Liver (tissue), 9 donors: ENCODE data around the gene RAF1. TPM values are rescaled to one million over a fixed set of nuclear protein-coding genes. Genes with fewer than 3 reads are reported as not detected.

Experiments used
- DNase-seq: peaks from one replicate; pipeline ENCODE4 v3.0.0-alpha.2; 2017; ENCODE audit warnings: low spot score
- H3K27ac ChIP-seq, 2 donors: one replicate each; pipeline ENCODE4 v1.7.0; 2013; ENCODE audit warnings: inconsistent platforms in 2 of 2, low read length in 2 of 2, control low read depth in 1 of 2, low read depth in 1 of 2, mild to moderate bottlenecking in 1 of 2
- H3K27me3 ChIP-seq, 4 donors: one replicate each; pipeline versions ENCODE4 v1.6.1 to v1.7.0; 2013; ENCODE audit warnings: low read length in 3 of 4, inconsistent platforms in 1 of 4, mild to moderate bottlenecking in 1 of 4, moderate library complexity in 1 of 4; ENCODE audit not compliant: control insufficient read depth in 4 of 4, insufficient read depth in 4 of 4
- H3K36me3 ChIP-seq, 4 donors: one replicate each; pipeline versions ENCODE4 v1.6.1 to v1.7.0; 2013; ENCODE audit warnings: low read length in 3 of 4, mild to moderate bottlenecking in 3 of 4, low read depth in 1 of 4, moderate library complexity in 1 of 4; ENCODE audit not compliant: control insufficient read depth in 4 of 4, insufficient read depth in 3 of 4
- H3K4me1 ChIP-seq, 4 donors: one replicate each; pipeline versions ENCODE4 v1.6.1 to v1.7.0; 2013; ENCODE audit warnings: low read length in 3 of 4, mild to moderate bottlenecking in 3 of 4, moderate library complexity in 1 of 4; ENCODE audit not compliant: control insufficient read depth in 4 of 4, insufficient read depth in 4 of 4
- H3K4me3 ChIP-seq, 3 donors: one replicate each; pipeline versions ENCODE4 v1.6.1 to v1.7.0; 2013; ENCODE audit warnings: low read length in 3 of 3, control low read depth in 1 of 3, low read depth in 1 of 3, mild to moderate bottlenecking in 1 of 3
- H3K9ac ChIP-seq, 2 donors: one replicate each; pipeline ENCODE4 v1.7.0; 2013; ENCODE audit warnings: low read length in 2 of 2, mild to moderate bottlenecking in 2 of 2, moderate library complexity in 2 of 2, control low read depth in 1 of 2, low read depth in 1 of 2
- H3K9me3 ChIP-seq, 4 donors: one replicate each; pipeline versions ENCODE4 v1.6.1 to v1.7.0; 2013; ENCODE audit warnings: low read length in 3 of 4; ENCODE audit not compliant: control insufficient read depth in 4 of 4
- FOXA1 ChIP-seq: IDR thresholded peaks from 2 replicates; pipeline ENCODE4 v1.6.1; 2016; ENCODE audit warnings: antibody characterized with exemption
- FOXA2 ChIP-seq: IDR thresholded peaks from 2 replicates; pipeline ENCODE4 v1.6.1; 2016; ENCODE audit warnings: antibody characterized with exemption
- GABPA ChIP-seq, 2 donors: IDR thresholded peaks in 1 of 2; conservative IDR thresholded peaks in 1 of 2; 2 replicates each; pipeline ENCODE4 v1.6.1; 2016; ENCODE audit warnings: antibody characterized with exemption in 2 of 2, mild to moderate bottlenecking in 1 of 2, moderate library complexity in 1 of 2
- HNF4A ChIP-seq, 2 donors: conservative IDR thresholded peaks; 2 replicates each; pipeline ENCODE4 v1.6.1; 2016; ENCODE audit warnings: antibody characterized with exemption in 2 of 2, mild to moderate bottlenecking in 2 of 2
- HNF4G ChIP-seq: IDR thresholded peaks from 2 replicates; pipeline ENCODE4 v1.6.1; 2016; ENCODE audit warnings: antibody characterized with exemption
- JUND ChIP-seq, 2 donors: IDR thresholded peaks; 2 replicates each; pipeline ENCODE4 v1.6.1; 2016; ENCODE audit warnings: antibody characterized with exemption in 2 of 2
- NR2F2 ChIP-seq: IDR thresholded peaks from 2 replicates; pipeline ENCODE4 v1.6.1; 2016; ENCODE audit warnings: antibody characterized with exemption
- RAD21 ChIP-seq, 2 donors: IDR thresholded peaks; 2 replicates each; pipeline ENCODE4 v1.6.1; 2016; ENCODE audit warnings: antibody characterized with exemption in 2 of 2, mild to moderate bottlenecking in 2 of 2
- RXRA ChIP-seq, 2 donors: IDR thresholded peaks; 2 replicates each; pipeline ENCODE4 v1.6.1; 2017 to 2018; ENCODE audit warnings: antibody characterized with exemption in 2 of 2, mild to moderate bottlenecking in 1 of 2
- SP1 ChIP-seq: IDR thresholded peaks from 2 replicates; pipeline ENCODE4 v1.6.1; 2018; ENCODE audit warnings: antibody characterized with exemption, mild to moderate bottlenecking
- TAF1 ChIP-seq: conservative IDR thresholded peaks from 2 replicates; pipeline ENCODE4 v1.6.1; 2016; ENCODE audit warnings: antibody characterized with exemption, mild to moderate bottlenecking
- YY1 ChIP-seq: IDR thresholded peaks from 2 replicates; pipeline ENCODE4 v1.6.1; 2016; ENCODE audit warnings: antibody characterized with exemption, mild to moderate bottlenecking
- WGBS: extraction: QIAGEN DNeasy Blood & Tissue Kit; methylation state at CpG from one replicate; pipeline ENCODE4 v1.1.7; 2013; 5-methylcytosine and 5-hydroxymethylcytosine counted together
- polyA plus RNA-seq, 2 donors: library from polyadenylated mRNA; stranded (reverse) in 1 of 2; unstranded in 1 of 2; fragments of 200-250 nt in 1 of 2; fragments of >200 nt in 1 of 2; fragmentation: Nextera tagmentation in 1 of 2; extraction: Ambion mirVana in 1 of 2; gene quantifications; one replicate each; pipeline versions ENCODE4 v1.2.1 to v1.2.3, GENCODE V29; 2013 to 2015
- total RNA-seq, 2 donors: library from RNA; depleted of rRNA; stranded (reverse); fragments of >200 nt; gene quantifications; one replicate each; pipeline ENCODE4 v1.2.3, GENCODE V29; 2014
- TF ChIP-seq, protein P1 (sequence below): IDR thresholded peaks from 2 replicates; pipeline ENCODE4 v1.6.1; 2016; ENCODE audit warnings: antibody characterized with exemption
- TF ChIP-seq, protein P2 (sequence below): IDR thresholded peaks from 2 replicates; pipeline ENCODE4 v1.6.1; 2016; ENCODE audit warnings: antibody characterized with exemption
- TF ChIP-seq, protein P3 (sequence below): IDR thresholded peaks from 2 replicates; pipeline ENCODE4 v1.6.1; 2016; ENCODE audit warnings: antibody characterized with exemption
- TF ChIP-seq, protein P4 (sequence below): IDR thresholded peaks from 2 replicates; pipeline ENCODE4 v1.6.1; 2016; ENCODE audit warnings: antibody characterized with exemption, mild to moderate bottlenecking
- donor health status: healthy.
- donor health status: healthy.
- donor health status: healthy.
- donor health status: healthy.
- donor health status: healthy.

Gene RAF1
- total and polyA plus RNA-seq, 4 donors: 44.3 to 92.3 (median 63.2) TPM

DNA sequence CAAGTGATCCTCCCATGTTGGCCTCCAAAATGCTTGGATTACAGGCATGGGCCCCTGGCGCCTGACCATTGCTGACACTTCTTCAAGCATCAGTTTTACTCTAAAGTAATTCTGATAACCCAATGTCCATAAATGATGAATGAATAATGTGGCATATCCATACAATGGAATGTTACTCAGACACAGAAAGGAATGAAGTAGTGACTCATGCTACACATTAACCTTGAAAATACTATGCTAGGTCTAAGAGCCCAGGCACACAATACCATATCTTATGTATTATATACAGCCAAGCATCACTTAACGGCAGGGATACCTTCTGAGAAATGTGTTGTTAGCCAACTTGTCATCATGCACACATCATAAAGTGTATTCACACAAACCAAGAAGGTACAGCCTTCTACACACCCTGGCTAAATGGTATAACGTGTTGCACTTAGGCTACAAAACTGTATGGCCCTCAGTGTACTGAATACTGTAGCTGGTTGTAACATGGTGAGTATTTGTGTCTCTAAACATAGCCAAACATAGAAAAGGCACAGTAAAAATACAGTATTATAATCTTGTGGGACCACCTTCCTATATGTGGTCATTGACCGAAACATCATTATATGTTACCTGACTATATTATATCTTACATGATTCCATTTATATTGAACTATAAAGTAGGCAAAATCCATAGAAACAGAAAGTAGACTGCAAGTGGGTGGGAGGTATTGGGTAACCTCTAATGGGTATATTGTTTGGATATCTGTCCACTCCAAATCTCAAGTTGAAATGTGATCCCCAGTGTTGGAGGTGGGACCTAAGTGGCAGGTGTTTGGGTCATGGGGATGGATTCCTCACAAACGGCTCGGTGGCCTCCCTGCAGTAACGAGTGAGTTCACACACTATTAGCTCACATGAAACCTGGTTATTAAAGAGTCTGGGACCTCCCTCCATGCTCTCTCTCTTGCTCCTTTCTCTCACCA is 75.6 kb downstream of the RAF1 start:
- Histone ChIP-seq H3K9ac (no peak overlapping the region), H3K9me3 (no peaks in the 10 kb centered on the region)
- no peak for DNase-seq

DNA sequence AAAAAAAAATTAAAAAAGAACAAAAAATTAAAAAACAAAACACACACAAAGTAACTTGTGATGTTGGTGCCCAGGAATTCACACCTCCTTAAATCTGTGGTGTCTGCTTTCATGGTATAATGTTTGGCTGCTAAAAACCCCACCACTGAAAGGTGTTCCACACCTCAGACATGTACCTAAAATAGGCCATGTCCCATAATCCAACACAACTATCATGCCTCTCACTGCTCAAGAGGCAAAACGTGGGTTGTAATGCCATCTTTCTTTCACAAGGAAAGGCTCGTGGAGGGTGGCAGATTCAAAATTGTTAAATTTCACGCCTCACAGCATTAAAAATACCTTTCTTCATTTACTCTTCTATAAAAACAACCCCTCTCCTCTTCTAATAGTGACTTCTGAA is 77.5 kb downstream of the RAF1 start:
- 92% methylated on average over 3 of the region's 3 CpGs for WGBS
- DNase-seq: no peak
- H3K27me3 ChIP-seq: no peaks in the 10 kb centered on the region
- H3K4me1 ChIP-seq: peaks cover 0 to 8% (median 4%) of the 10 kb centered on the region in 4 donors
- H3K27ac ChIP-seq: no peak overlapping the region
- TF ChIP-seq GABPA (IDR thresholded peaks at IDR 0.05 in 1 of 2, conservative IDR thresholded peaks at IDR 0.05 in 1 of 2) (no peak), HNF4G (no peak), HNF4A (conservative IDR thresholded peaks at IDR 0.05) (no peak), TAF1 (no peak)
- H3K36me3 ChIP-seq: peaks cover 12 to 84% (median 67%) of the 10 kb centered on the region in 4 donors
- no peaks in the 10 kb centered on the region for H3K9me3 ChIP-seq
- H3K4me3 ChIP-seq: no peak overlapping the region
- H3K9ac ChIP-seq: no peak overlapping the region

More for the DNA sequence above, 75.6 kb downstream of the RAF1 start:
- no peaks in the 10 kb centered on the region for H3K27me3 ChIP-seq
- H3K4me1 ChIP-seq: peaks cover 0 to 2% (median under 1%) of the 10 kb centered on the region in 4 donors
- 87% methylated on average over 7 of the region's 7 CpGs for WGBS
- H3K27ac ChIP-seq: no peak overlapping the region
- no peak overlapping the region for H3K4me3 ChIP-seq
- H3K36me3 ChIP-seq: peaks cover 5 to 70% (median 54%) of the 10 kb centered on the region in 4 donors
- TF ChIP-seq, protein P1, sequence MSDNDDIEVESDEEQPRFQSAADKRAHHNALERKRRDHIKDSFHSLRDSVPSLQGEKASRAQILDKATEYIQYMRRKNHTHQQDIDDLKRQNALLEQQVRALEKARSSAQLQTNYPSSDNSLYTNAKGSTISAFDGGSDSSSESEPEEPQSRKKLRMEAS: no peak
- TF ChIP-seq, protein P2, sequence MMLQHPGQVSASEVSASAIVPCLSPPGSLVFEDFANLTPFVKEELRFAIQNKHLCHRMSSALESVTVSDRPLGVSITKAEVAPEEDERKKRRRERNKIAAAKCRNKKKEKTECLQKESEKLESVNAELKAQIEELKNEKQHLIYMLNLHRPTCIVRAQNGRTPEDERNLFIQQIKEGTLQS: no peak
- TF ChIP-seq GABPA (IDR thresholded peaks at IDR 0.05 in 1 of 2, conservative IDR thresholded peaks at IDR 0.05 in 1 of 2) (no peak), TAF1 (no peak), NR2F2 (no peak), SP1 (no peak), RXRA (IDR thresholded peaks at IDR 0.05) (no peak), HNF4G (no peak), HNF4A (conservative IDR thresholded peaks at IDR 0.05) (no peak), FOXA2 (no peak), JUND (IDR thresholded peaks at IDR 0.05) (no peak), RAD21 (IDR thresholded peaks at IDR 0.05) (no peak), YY1 (no peak), FOXA1 (no peak)
- TF ChIP-seq, protein P3, sequence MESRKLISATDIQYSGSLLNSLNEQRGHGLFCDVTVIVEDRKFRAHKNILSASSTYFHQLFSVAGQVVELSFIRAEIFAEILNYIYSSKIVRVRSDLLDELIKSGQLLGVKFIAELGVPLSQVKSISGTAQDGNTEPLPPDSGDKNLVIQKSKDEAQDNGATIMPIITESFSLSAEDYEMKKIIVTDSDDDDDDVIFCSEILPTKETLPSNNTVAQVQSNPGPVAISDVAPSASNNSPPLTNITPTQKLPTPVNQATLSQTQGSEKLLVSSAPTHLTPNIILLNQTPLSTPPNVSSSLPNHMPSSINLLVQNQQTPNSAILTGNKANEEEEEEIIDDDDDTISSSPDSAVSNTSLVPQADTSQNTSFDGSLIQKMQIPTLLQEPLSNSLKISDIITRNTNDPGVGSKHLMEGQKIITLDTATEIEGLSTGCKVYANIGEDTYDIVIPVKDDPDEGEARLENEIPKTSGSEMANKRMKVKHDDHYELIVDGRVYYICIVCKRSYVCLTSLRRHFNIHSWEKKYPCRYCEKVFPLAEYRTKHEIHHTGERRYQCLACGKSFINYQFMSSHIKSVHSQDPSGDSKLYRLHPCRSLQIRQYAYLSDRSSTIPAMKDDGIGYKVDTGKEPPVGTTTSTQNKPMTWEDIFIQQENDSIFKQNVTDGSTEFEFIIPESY: no peak
- TF ChIP-seq, protein P4, sequence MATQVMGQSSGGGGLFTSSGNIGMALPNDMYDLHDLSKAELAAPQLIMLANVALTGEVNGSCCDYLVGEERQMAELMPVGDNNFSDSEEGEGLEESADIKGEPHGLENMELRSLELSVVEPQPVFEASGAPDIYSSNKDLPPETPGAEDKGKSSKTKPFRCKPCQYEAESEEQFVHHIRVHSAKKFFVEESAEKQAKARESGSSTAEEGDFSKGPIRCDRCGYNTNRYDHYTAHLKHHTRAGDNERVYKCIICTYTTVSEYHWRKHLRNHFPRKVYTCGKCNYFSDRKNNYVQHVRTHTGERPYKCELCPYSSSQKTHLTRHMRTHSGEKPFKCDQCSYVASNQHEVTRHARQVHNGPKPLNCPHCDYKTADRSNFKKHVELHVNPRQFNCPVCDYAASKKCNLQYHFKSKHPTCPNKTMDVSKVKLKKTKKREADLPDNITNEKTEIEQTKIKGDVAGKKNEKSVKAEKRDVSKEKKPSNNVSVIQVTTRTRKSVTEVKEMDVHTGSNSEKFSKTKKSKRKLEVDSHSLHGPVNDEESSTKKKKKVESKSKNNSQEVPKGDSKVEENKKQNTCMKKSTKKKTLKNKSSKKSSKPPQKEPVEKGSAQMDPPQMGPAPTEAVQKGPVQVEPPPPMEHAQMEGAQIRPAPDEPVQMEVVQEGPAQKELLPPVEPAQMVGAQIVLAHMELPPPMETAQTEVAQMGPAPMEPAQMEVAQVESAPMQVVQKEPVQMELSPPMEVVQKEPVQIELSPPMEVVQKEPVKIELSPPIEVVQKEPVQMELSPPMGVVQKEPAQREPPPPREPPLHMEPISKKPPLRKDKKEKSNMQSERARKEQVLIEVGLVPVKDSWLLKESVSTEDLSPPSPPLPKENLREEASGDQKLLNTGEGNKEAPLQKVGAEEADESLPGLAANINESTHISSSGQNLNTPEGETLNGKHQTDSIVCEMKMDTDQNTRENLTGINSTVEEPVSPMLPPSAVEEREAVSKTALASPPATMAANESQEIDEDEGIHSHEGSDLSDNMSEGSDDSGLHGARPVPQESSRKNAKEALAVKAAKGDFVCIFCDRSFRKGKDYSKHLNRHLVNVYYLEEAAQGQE: no peak
